ENCODE measurements around the gene STAP1. TPM values are rescaled to one million over a fixed set of nuclear protein-coding genes. Genes with fewer than 3 reads are reported as not detected.
"Not testable (repeated sequence)": the region's sequence is repeated elsewhere in the genome, so short reads cannot be mapped to it uniquely, and the experiment has no call there.

STAP1 gene
- total RNA-seq, 1 donor from 2014 or later: not detected

- Mint-ChIP-seq H3K36me3 (ENCODE audit: low read depth) (peaks cover 25% of the 10 kb centered on the region), H3K27ac (ENCODE audit: unreplicated experiment) (no peak overlapping the region), H3K27me3 (ENCODE audit: low read depth) (no peaks in the 10 kb centered on the region), H3K4me3 (ENCODE audit: unreplicated experiment) (no peak overlapping the region), H3K4me1 (ENCODE audit: low read depth) (no peaks in the 10 kb centered on the region), H3K9me3 (ENCODE audit: low read depth) (no peaks in the 10 kb centered on the region)
- no peak for DNase-seq (ENCODE audit: low spot score)
- TF ChIP-seq, protein P1, sequence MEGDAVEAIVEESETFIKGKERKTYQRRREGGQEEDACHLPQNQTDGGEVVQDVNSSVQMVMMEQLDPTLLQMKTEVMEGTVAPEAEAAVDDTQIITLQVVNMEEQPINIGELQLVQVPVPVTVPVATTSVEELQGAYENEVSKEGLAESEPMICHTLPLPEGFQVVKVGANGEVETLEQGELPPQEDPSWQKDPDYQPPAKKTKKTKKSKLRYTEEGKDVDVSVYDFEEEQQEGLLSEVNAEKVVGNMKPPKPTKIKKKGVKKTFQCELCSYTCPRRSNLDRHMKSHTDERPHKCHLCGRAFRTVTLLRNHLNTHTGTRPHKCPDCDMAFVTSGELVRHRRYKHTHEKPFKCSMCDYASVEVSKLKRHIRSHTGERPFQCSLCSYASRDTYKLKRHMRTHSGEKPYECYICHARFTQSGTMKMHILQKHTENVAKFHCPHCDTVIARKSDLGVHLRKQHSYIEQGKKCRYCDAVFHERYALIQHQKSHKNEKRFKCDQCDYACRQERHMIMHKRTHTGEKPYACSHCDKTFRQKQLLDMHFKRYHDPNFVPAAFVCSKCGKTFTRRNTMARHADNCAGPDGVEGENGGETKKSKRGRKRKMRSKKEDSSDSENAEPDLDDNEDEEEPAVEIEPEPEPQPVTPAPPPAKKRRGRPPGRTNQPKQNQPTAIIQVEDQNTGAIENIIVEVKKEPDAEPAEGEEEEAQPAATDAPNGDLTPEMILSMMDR (IDR thresholded peaks at IDR 0.05): no peak
Observed at GRCh38 chr4:67634741-67635140, 76.2 kb downstream of the STAP1 start.

DNA sequence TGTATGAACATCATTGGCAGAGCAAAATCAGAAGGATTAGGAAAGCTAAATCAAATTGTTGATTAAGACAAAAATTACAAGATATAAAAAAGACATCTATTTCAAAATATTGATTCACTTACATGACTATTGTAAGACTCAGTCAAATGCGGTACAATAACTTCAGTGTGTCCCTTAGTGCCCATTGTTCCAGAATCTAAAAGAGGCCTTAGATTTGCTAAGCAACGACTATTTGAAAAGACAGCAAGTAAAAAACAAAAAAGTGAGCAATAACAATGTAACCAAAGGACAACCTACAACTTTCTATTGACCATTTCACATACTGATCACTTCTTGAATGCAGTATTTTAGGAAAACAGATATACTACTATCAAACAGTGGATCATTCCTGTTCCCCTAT is 76.8 kb downstream of the STAP1 start:
- no peak for DNase-seq (ENCODE audit: low spot score)
- TF ChIP-seq, protein P1 (IDR thresholded peaks at IDR 0.05): no peak
- Mint-ChIP-seq H3K4me3 (ENCODE audit: unreplicated experiment) (no peak overlapping the region), H3K27me3 (ENCODE audit: low read depth) (no peaks in the 10 kb centered on the region), H3K4me1 (ENCODE audit: low read depth) (peaks cover 4% of the 10 kb centered on the region), H3K27ac (ENCODE audit: unreplicated experiment) (no peak overlapping the region), H3K9me3 (ENCODE audit: low read depth) (no peaks in the 10 kb centered on the region), H3K36me3 (ENCODE audit: low read depth) (peaks cover 24% of the 10 kb centered on the region)

- not testable (repeated sequence) for H3K9me3 Mint-ChIP-seq (ENCODE audit: low read depth); H3K4me3 Mint-ChIP-seq (ENCODE audit: unreplicated experiment); DNase-seq (ENCODE audit: low spot score); H3K27me3 Mint-ChIP-seq (ENCODE audit: low read depth); H3K27ac Mint-ChIP-seq (ENCODE audit: unreplicated experiment); H3K4me1 Mint-ChIP-seq (ENCODE audit: low read depth)
- peaks cover 22% of the 10 kb centered on the region for H3K36me3 Mint-ChIP-seq (ENCODE audit: low read depth)
Observed at GRCh38 chr4:67636978-67637377, 78.5 kb downstream of the STAP1 start.

- no peaks in the 10 kb centered on the region for H3K9me3 Mint-ChIP-seq (ENCODE audit: low read depth)
- H3K4me3 Mint-ChIP-seq (ENCODE audit: unreplicated experiment): no peak overlapping the region
- peaks cover 17% of the 10 kb centered on the region for H3K36me3 Mint-ChIP-seq (ENCODE audit: low read depth)
- no peaks in the 10 kb centered on the region for H3K27me3 Mint-ChIP-seq (ENCODE audit: low read depth)
- DNase-seq (ENCODE audit: low spot score): no peak
- no peak overlapping the region for H3K27ac Mint-ChIP-seq (ENCODE audit: unreplicated experiment)
- TF ChIP-seq, protein P1 (IDR thresholded peaks at IDR 0.05): no peak
- peaks cover 4% of the 10 kb centered on the region for H3K4me1 Mint-ChIP-seq (ENCODE audit: low read depth)
Observed at GRCh38 chr4:67638136-67638535, 79.6 kb downstream of the STAP1 start.

GRCh38 chr4:67651536-67651935 is 93.0 kb downstream of the STAP1 start:
- H3K9me3 Mint-ChIP-seq (ENCODE audit: low read depth): peaks cover 18% of the 10 kb centered on the region
- H3K36me3 Mint-ChIP-seq (ENCODE audit: low read depth): peaks cover 30% of the 10 kb centered on the region
- H3K4me3 Mint-ChIP-seq (ENCODE audit: unreplicated experiment): no peak overlapping the region
- H3K4me1 Mint-ChIP-seq (ENCODE audit: low read depth): no peaks in the 10 kb centered on the region
- no peaks in the 10 kb centered on the region for H3K27me3 Mint-ChIP-seq (ENCODE audit: low read depth)
- TF ChIP-seq, protein P1 (IDR thresholded peaks at IDR 0.05): no peak
- no peak for DNase-seq (ENCODE audit: low spot score)
- H3K27ac Mint-ChIP-seq (ENCODE audit: unreplicated experiment): no peak overlapping the region

Other genes starting within 250 kb of the STAP1 start
- 9.7 to 16.3 TPM (median 11.0 TPM) in 3 replicates for gene CENPC, start 13.2 kb upstream of the STAP1 start, total RNA-seq
- gene UBA6, start 142.4 kb downstream of the STAP1 start, total RNA-seq: 61.7 to 78.5 TPM (median 68.0 TPM) in 3 replicates
- not detected in 3 replicates for gene GNRHR, start 195.7 kb downstream of the STAP1 start, total RNA-seq